ENCODE measurements around the gene CRIP1.

Gene CRIP1

GRCh38 chr14:105482486-105483110 is 4.1 kb upstream of the CRIP1 start:
- no peak for FAIRE-seq

GRCh38 chr14:105483300-105484068 is 3.2 kb upstream of the CRIP1 start:
- FAIRE-seq, result no peak

GRCh38 chr14:105484069-105484996 is 2.4 kb upstream of the CRIP1 start:
- FAIRE-seq, result no peak

- FAIRE-seq, result no peak
These were observed 1.7 kb upstream of the CRIP1 start for GRCh38 chr14:105484997-105485393.

- FAIRE-seq, result no peak
These were observed 935 bp upstream of the CRIP1 start for GRCh38 chr14:105485739-105486162.

GRCh38 chr14:105486974-105487448 is 325 bp downstream of the CRIP1 start:
- no peak for FAIRE-seq

- FAIRE-seq, result no peak
These were observed 831 bp downstream of the CRIP1 start for GRCh38 chr14:105487449-105487985.

- FAIRE-seq, result no peak
These were observed 1.5 kb downstream of the CRIP1 start for GRCh38 chr14:105487986-105488777.

GRCh38 chr14:105488781-105489541 is 2.3 kb downstream of the CRIP1 start:
- no peak for FAIRE-seq

GRCh38 chr14:105489542-105490266 is 3.0 kb downstream of the CRIP1 start:
- no peak for FAIRE-seq

GRCh38 chr14:105490267-105490571 is 3.5 kb downstream of the CRIP1 start:
- no peak for FAIRE-seq

- peak; percentile 98 for FAIRE-seq
These were observed 4.1 kb downstream of the CRIP1 start, which contains the start of gene TEDC1 for GRCh38 chr14:105490572-105491365. Gene TEDC1 (plus strand): TSS chr14:105491246. CDS start chr14:105491376, 130 bp downstream.

- FAIRE-seq, result no peak
These were observed 4.8 kb downstream of the CRIP1 start for GRCh38 chr14:105491366-105491973.

GRCh38 chr14:105492031-105492970 is 5.6 kb downstream of the CRIP1 start:
- no peak for FAIRE-seq

GRCh38 chr14:105492971-105493871 is 6.5 kb downstream of the CRIP1 start:
- FAIRE-seq, result no peak

GRCh38 chr14:105493921-105494605 is 7.4 kb downstream of the CRIP1 start:
- no peak for FAIRE-seq

GRCh38 chr14:105494606-105494929 is 7.9 kb downstream of the CRIP1 start:
- no peak for FAIRE-seq
